Natural killer cell (primary cell): ENCODE measurements around the gene TBCB. TPM values are rescaled to one million over a fixed set of nuclear protein-coding genes. Genes with fewer than 3 reads are reported as not detected.

Source experiments
- ATAC-seq, 3 donors: fragments of 150-1000 bp in 2 of 3; fragments of 200-7000 bp in 1 of 3; cut with Tn5 transposase; 1 replicate in 1 of 3; 2 replicates in 2 of 3; pipeline ENCODE4 v1.10.0; 2021; ENCODE audit warnings: mild to moderate bottlenecking in 2 of 3, moderate library complexity in 2 of 3
- DNase-seq, 2 donors: peaks; one replicate each; pipeline versions ENCODE4 v3.0.0 to v3.0.0-alpha.2; 2013 to 2021; ENCODE audit warnings: mixed read lengths in 1 of 2
- H3K27ac ChIP-seq: one replicate; pipeline ENCODE4 v1.5.1; 2013; ENCODE audit warnings: mild to moderate bottlenecking, low read length
- H3K27me3 ChIP-seq: one replicate; pipeline ENCODE4 v1.6.1; 2013; ENCODE audit warnings: low read length; ENCODE audit not compliant: control insufficient read depth, insufficient read depth
- H3K36me3 ChIP-seq: one replicate; pipeline ENCODE4 v1.6.1; 2013; ENCODE audit warnings: low read length; ENCODE audit not compliant: control insufficient read depth, insufficient read depth
- H3K4me1 ChIP-seq: one replicate; pipeline ENCODE4 v1.6.1; 2013; ENCODE audit warnings: low read length; ENCODE audit not compliant: control insufficient read depth, insufficient read depth
- H3K4me3 ChIP-seq: one replicate; pipeline ENCODE4 v1.5.1; 2013; ENCODE audit warnings: low read length
- H3K9me3 ChIP-seq: one replicate; pipeline ENCODE4 v1.6.1; 2013; ENCODE audit warnings: low read length; ENCODE audit not compliant: control insufficient read depth, insufficient read depth
- H3K27ac Mint-ChIP-seq, 2 donors: one replicate each; pipeline ENCODE4 v1.8.0; 2022; ENCODE audit warnings: mild to moderate bottlenecking in 2 of 2, mixed read lengths in 2 of 2, moderate library complexity in 1 of 2
- H3K27me3 Mint-ChIP-seq, 2 donors: one replicate each; pipeline ENCODE4 v1.8.0; 2022; ENCODE audit warnings: low read depth in 2 of 2, mixed read lengths in 2 of 2
- H3K36me3 Mint-ChIP-seq: one replicate; pipeline ENCODE4 v1.8.0; 2022; ENCODE audit warnings: mixed read lengths
- H3K4me1 Mint-ChIP-seq, 2 donors: one replicate each; pipeline ENCODE4 v1.8.0; 2022; ENCODE audit warnings: mixed read lengths in 2 of 2
- H3K4me3 Mint-ChIP-seq: one replicate; pipeline ENCODE4 v1.8.0; 2022; ENCODE audit warnings: mild to moderate bottlenecking, moderate library complexity, mixed read lengths
- H3K9me3 Mint-ChIP-seq, 2 donors: one replicate each; pipeline ENCODE4 v1.8.0; 2022; ENCODE audit warnings: mixed read lengths in 2 of 2
- CTCF ChIP-seq: fragments of 200-600 bp; IDR thresholded peaks from one replicate; pipeline ENCODE4 v1.8.0; 2022; ENCODE audit warnings: antibody characterized with exemption
- WGBS: methylation state at CpG from one replicate; pipeline ENCODE4 v1.1.7; 2013; ENCODE audit warnings: missing lambda C conversion rate; ENCODE audit not compliant: insufficient coverage; 5-methylcytosine and 5-hydroxymethylcytosine counted together
- intact Hi-C: fragments of 100-400 bp; cut with micrococcal nuclease; formaldehyde crosslinking; loops from one replicate; pipeline ENCODE4 v1.14.2; 2022
- total RNA-seq, 4 donors: library from RNA; stranded (reverse); fragments of 120-200 nt in 1 of 4; gene quantifications; one replicate each; pipeline versions ENCODE4 v1.2.3 to v1.2.4, GENCODE V29; 2013 to 2022

The TBCB gene
- total RNA-seq, 3 donors from 2014 or later (not counting 1 experiment from before 2014, with no cell fraction given) = 153 to 180 (median 175) TPM

GRCh38 chr19:36142496-36142895 lies 27.2 kb downstream of the TBCB start:
- Histone ChIP-seq H3K36me3 (peaks cover 44% of the 10 kb centered on the region), H3K27me3 (no peaks in the 10 kb centered on the region), H3K4me1 (peaks cover 19% of the 10 kb centered on the region), H3K9me3 (no peaks in the 10 kb centered on the region), H3K4me3 (no peak overlapping the region), H3K27ac (no peak overlapping the region)
- ATAC-seq (no peak), DNase-seq (no peak)
- peaks cover 17 to 28% of the 10 kb centered on the region in 2 donors for H3K4me1 Mint-ChIP-seq
- no peaks in the 10 kb centered on the region for H3K27me3 Mint-ChIP-seq
- H3K36me3 Mint-ChIP-seq = peaks cover 6% of the 10 kb centered on the region
- intact Hi-C loops = no loop called here
- peak overlapping the region; percentile 31 for H3K4me3 Mint-ChIP-seq
- 93% methylated on average over 9 of the region's 9 CpGs for WGBS
- H3K9me3 Mint-ChIP-seq = no peaks in the 10 kb centered on the region
- no peak for TF ChIP-seq CTCF
- H3K27ac Mint-ChIP-seq = peak overlapping the region; percentile 14 to 88

- H3K9me3 Mint-ChIP-seq = no peaks in the 10 kb centered on the region
- H3K4me1 ChIP-seq = peaks cover 13% of the 10 kb centered on the region
- H3K4me3 Mint-ChIP-seq = no peak overlapping the region
- WGBS = 97% methylated on average over 5 of the region's 6 CpGs
- H3K27ac ChIP-seq = no peak overlapping the region
- peaks cover 60% of the 10 kb centered on the region for H3K36me3 ChIP-seq
- H3K4me3 ChIP-seq = no peak overlapping the region
- H3K27ac Mint-ChIP-seq = no peak overlapping the region
- no peak for DNase-seq
- no peaks in the 10 kb centered on the region for H3K9me3 ChIP-seq
- no peak for ATAC-seq
- peaks cover 6% of the 10 kb centered on the region for H3K36me3 Mint-ChIP-seq
- TF ChIP-seq CTCF = no peak
- intact Hi-C loops = no loop called here
- no peaks in the 10 kb centered on the region for H3K27me3 ChIP-seq
- peaks cover 17 to 34% of the 10 kb centered on the region in 2 donors for H3K4me1 Mint-ChIP-seq
- no peaks in the 10 kb centered on the region for H3K27me3 Mint-ChIP-seq
These were observed 29.4 kb downstream of the TBCB start for GRCh38 chr19:36144624-36145023.

- Histone ChIP-seq H3K36me3 (peaks cover 56% of the 10 kb centered on the region), H3K4me1 (peaks cover 5% of the 10 kb centered on the region), H3K4me3 (no peak overlapping the region), H3K9me3 (no peaks in the 10 kb centered on the region), H3K27me3 (no peaks in the 10 kb centered on the region), H3K27ac (no peak overlapping the region)
- Mint-ChIP-seq H3K27ac (peak overlapping the region in 1 of 2 donors; percentile 73), H3K4me1 (peaks cover 0 to 23% of the 10 kb centered on the region in 2 donors), H3K4me3 (no peak overlapping the region), H3K27me3 (no peaks in the 10 kb centered on the region), H3K9me3 (no peaks in the 10 kb centered on the region), H3K36me3 (peaks cover 6% of the 10 kb centered on the region)
- no peak for TF ChIP-seq CTCF
- no peak for ATAC-seq
- no peak for DNase-seq
- intact Hi-C loops = no loop called here
- 95% methylated on average over 13 of the region's 13 CpGs for WGBS
These were observed 34.6 kb downstream of the TBCB start for GRCh38 chr19:36149673-36150406.

- H3K36me3 Mint-ChIP-seq = peaks cover 6% of the 10 kb centered on the region
- H3K4me3 Mint-ChIP-seq = no peak overlapping the region
- Histone ChIP-seq H3K27ac (no peak overlapping the region), H3K36me3 (peaks cover 51% of the 10 kb centered on the region), H3K9me3 (no peaks in the 10 kb centered on the region), H3K4me1 (peaks cover 5% of the 10 kb centered on the region), H3K4me3 (no peak overlapping the region), H3K27me3 (no peaks in the 10 kb centered on the region)
- H3K9me3 Mint-ChIP-seq = no peaks in the 10 kb centered on the region
- 85% methylated on average over 5 of the region's 5 CpGs for WGBS
- intact Hi-C loops = no loop called here
- H3K4me1 Mint-ChIP-seq = peaks cover 0 to 28% of the 10 kb centered on the region in 2 donors
- DNase-seq (no peak), ATAC-seq (no peak)
- TF ChIP-seq CTCF = no peak
- no peaks in the 10 kb centered on the region for H3K27me3 Mint-ChIP-seq
- peak overlapping the region in 1 of 2 donors; percentile 73 for H3K27ac Mint-ChIP-seq
These were observed 35.3 kb downstream of the TBCB start for GRCh38 chr19:36150586-36150985.
